ENCODE results near the gene LATS2.
"Not testable (repeated sequence)": the region's sequence is repeated elsewhere in the genome, so short reads cannot be mapped to it uniquely, and the experiment has no call there.

Gene LATS2

GRCh38 chr13:20991741-20992520 lies 69.5 kb downstream of the LATS2 start:
- DNase-seq (ENCODE audit: low read depth), result no peak

GRCh38 chr13:20990910-20991525 lies 70.4 kb downstream of the LATS2 start:
- no peak for DNase-seq (ENCODE audit: low read depth)

- DNase-seq (ENCODE audit: low read depth), result no peak
These were observed 71.6 kb downstream of the LATS2 start for GRCh38 chr13:20989656-20990321.

DNA sequence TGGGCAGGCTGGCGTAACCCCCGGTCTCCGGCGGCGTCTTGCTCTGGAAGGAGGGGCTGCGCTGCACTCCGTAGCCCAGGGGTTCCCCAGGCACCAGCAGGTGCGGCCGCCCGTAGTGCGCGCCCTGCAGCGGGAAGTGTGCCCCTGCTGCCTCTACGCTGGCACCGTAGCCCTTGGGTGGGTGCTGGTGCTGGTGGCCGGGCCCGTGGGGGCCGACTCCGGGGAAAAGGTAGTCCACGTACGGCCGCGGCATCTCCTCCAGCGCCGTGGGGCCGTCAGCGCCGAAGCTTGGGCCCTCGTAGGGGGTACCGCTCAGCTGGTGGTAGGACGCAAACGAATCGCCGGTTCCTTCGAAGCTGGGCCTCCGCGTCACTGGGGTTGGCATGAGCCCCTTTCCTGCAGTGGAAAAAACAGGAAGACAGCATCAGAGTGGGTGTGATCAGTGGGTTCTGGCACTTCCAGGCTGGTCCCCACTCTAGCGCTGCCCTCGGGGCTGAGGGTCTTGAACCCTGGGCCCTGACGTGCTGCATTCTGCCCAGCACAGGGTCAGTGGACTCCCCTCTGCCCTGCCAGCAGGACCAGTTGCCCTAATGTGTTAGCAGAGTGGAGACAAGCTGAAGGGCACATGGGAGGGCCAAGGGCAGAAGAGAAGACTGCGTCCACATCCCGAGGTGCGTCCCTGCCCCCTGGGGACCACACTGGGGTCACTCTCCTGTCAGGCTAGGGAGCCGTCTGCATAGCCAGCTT lies 72.3 kb downstream of the LATS2 start:
- DNase-seq (ENCODE audit: low read depth), result no peak

DNA sequence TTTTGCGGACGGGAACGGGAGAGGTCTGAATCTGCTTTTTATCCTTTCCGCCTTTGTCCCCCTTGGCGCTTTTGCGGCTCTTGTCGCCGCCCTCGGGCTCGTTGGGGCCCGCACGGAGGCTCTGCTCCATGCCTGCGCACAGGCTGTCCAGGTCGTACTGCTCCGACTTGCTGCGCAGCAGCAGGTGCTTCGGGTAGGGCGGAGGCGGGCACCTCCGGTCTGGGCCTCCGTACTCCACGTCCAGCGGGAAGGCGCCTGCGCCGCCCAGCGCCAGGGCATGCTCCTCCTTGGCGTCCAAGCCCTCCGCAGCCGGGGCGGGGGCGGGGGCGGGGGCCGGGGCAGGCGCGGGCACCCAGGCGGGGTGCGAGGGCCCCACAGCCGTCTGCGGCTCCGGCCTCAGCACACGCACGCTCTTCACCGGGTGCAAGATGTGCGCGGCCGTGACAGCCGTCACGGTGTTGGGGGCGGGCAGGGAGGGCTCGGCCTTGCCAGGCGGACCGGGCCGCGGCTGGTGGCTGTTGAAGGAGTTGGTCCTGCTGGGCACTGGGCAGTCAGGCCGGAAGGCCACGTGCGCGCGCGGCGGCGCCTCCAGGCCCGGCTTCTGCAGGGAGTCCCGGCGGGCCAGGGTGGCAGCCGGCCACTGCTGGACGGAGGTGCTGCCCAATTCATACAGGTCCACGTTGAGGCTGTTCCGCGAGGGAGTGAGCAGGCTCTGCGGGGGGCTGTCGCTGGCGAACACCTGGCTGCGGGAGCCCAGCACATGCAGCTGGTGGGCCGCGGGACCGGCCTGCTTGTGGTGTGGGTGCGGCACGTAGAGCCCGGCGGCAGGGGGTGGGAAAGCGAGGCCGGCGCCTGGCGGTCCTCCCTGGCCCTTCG lies 73.1 kb downstream of the LATS2 start:
- no peak for DNase-seq (ENCODE audit: low read depth)

DNA sequence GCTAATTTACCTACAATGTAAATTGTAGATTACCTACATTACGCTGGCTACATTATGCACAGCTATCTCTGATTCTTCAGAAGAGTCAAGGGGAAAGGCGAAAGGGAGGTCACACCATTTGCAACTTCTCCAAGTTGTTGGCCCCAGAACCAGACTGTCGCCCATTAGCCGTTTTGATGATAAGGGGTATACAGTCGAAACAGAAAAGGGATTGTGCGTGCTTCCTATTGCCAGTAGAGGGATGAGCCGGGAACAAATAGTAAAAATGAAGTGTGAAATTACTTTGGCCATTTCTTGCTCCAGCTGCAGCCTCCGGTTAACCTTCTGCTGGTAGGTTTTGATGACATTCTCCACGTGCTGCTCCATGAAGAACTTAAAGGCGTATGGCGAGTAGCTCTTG lies 73.8 kb downstream of the LATS2 start:
- no peak for DNase-seq (ENCODE audit: low read depth)

- DNase-seq (ENCODE audit: low read depth), result no peak
These were observed 76.5 kb downstream of the LATS2 start for GRCh38 chr13:20984879-20985278.

DNA sequence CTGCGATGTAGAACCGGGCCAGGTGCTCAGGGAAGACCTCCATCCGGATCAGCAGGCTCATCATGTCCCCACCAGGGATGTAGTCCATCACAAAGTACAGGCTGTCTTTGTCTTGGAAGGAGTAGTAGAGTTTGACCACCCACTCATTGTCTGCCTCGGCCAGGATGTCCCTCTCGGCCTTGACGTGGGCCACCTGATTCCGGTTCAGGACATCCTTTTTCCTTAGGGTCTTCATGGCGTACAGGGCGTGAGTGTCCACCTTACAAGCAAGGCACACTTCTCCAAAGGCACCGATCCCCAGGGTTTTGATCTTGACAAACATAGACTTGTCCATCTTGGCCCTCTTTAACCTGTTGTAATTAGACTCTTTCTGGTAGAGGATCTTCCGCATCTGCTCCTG lies 78.0 kb downstream of the LATS2 start:
- DNase-seq (ENCODE audit: low read depth), result no peak

DNA sequence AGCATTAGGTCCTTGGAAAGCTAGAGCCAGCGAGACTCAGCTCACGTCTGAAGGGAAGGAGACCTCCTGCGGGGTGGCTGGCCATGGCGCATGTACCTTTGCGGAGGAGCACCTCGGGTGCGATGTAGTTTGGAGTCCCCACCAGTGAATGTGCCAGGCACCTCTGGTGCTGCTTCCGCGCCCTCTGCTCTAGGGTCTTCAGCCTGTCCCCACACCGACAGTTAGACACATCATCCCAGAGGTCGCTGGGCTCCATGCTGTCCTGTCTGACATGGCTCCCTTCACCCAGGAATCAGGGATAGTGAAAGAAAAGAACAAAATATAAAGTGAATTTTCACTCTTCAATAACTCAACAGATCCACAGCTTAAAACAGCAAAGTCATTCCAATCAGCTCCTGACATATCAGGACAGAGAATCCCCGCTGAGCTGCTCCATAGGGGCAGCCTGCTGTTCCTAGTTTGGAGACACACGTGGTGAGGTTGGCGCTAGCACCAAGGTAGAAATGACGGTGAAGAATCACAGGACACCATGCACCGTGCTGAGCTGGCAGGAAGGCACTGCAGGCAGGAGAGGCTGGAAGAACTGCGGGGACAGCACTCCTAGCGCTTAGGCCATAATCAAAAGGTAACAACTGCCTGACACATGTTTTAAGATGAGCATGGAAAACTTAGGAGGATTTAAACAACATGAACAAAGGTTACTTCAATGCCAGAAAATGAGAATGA lies 79.9 kb downstream of the LATS2 start:
- DNase-seq (ENCODE audit: low read depth), result no peak

- no peak for DNase-seq (ENCODE audit: low read depth)
These were observed 80.5 kb downstream of the LATS2 start for GRCh38 chr13:20980899-20981298.

DNA sequence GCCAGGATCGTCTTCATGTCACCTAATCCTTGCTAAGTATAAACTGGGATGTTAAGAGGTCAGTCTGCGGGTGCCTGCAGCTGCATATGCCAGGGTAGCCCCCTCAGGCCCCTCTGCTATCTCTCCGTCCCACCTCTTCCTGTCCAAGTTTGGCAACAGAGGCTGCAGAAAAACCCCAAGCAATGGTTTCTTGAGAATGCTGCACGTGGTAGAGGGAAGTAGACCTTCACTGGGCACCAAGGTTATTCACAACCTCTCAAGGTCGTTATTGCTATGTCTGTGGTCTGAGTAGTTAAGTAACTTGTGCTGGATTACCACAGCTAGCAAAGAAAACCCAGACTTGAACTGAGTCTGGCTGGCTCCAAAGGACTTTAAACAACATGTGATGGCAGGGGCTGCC lies 81.0 kb downstream of the LATS2 start:
- DNase-seq (ENCODE audit: low read depth), result no peak

GRCh38 chr13:20977394-20977793 lies 84.0 kb downstream of the LATS2 start:
- no peak for DNase-seq (ENCODE audit: low read depth)

DNA sequence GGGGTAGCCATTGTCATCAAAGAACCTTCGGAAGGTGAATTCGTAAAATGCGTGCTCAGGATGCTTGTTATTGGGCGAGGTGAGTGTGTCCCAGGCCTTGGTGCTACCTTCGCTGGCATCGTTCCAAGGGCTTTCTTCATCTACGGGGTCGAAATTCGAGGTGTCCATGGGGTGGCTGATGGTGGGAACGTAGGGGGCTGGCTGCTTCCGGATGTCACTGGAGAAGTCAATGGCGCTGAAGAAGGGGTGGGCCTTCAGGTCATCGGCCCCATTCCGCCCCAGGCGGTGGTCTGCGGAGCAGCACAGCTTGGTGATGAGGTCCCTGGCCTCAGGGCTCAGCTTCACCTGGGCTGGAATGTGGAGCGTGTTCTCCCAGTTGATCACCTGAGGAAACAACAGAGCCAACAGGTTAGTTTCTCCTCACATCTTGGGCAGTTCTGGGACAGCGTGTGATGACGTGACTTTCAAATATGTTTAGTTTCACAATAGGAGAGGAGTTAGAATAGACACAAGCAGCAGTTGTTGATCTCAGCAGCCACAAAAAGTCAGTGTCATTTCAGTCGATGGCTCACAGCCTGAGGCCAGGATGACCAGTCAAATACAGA lies 86.3 kb downstream of the LATS2 start:
- DNase-seq (ENCODE audit: low read depth), result no peak

DNA sequence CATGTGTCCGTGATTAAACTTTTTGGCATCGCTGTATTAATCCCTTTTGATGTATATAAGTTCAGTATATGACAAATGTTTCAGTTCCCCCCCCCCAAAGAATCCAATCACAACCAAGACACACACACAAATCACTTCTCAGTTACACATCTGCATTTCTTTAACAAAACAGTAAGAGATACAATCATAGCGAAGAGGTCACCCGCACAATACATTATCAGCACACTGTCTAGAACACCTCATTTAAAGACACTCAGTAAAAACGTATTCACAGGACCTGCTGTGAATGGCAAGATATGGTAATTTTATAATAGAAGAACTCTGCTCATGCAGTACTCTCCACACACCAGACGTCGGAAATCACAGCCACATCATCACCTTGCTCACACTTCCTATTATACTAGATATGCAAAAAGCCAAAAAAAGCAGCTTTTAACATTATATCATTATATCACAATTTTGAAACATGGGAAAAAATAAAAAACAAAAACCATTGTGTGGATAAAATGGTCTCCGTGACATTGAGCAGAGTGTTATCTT lies 87.4 kb downstream of the LATS2 start:
- no peak for DNase-seq (ENCODE audit: low read depth)

DNA sequence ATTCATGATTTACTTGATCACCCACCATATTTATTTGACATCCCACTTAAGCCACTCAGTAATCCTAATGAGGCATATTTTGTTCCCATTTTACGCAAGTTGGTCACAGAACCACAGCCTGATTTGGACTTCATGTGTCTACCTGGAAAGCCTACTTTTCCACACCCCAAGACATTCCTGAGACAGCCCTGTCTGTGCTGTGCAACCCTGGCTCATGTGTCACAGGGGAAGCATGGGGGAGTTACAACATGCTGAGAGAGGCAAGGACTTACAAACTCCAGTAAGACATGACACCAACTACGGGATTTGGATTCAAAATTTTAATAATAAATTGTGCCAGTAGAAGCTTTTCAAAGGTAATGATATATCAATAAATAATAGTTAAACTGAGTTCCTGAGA lies 88.7 kb downstream of the LATS2 start:
- DNase-seq (ENCODE audit: low read depth), result no peak

DNA sequence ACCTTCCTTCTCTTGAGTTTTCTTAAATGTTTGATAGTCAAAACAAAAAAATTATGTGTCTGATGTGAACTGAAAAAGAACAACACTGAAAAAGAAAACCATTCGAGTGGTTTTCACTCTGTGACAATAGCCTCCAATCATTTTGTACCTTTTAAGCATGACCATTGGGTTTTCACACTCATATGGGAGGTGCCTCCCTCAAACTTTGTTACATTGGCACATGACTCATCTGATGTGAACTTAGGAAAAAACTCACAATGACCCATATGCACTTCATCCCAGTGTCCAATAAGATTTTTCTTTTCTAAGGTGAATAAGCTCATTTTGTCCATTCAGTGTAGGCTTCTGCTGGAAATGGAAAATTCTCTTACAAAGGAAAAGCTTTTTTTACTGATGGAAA lies 92.2 kb downstream of the LATS2 start:
- DNase-seq (ENCODE audit: low read depth), result no peak

- DNase-seq (ENCODE audit: low read depth), result no peak
These were observed 92.6 kb downstream of the LATS2 start for GRCh38 chr13:20968745-20969144.

GRCh38 chr13:20967340-20967739 lies 94.0 kb downstream of the LATS2 start:
- no peak for DNase-seq (ENCODE audit: low read depth)

DNA sequence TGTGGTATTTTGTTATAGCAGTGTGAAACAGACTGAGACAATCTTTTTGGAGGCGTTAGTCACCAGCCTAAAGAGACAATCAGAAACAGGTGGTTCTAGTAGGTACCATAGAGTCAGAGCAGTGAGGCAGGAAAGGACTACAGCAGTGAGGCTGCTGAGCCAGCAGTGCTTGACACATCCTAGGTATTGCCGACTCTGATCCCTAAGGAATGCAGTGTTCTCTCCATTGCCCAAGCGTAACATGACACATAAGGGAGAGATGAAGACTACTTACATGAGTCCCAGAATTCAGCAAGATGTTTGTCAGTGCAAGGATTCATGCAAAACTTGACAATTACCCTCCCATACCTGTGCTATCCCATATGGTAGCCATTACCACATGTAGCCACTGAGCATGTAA lies 96.5 kb downstream of the LATS2 start:
- DNase-seq (ENCODE audit: low read depth), result no peak

DNA sequence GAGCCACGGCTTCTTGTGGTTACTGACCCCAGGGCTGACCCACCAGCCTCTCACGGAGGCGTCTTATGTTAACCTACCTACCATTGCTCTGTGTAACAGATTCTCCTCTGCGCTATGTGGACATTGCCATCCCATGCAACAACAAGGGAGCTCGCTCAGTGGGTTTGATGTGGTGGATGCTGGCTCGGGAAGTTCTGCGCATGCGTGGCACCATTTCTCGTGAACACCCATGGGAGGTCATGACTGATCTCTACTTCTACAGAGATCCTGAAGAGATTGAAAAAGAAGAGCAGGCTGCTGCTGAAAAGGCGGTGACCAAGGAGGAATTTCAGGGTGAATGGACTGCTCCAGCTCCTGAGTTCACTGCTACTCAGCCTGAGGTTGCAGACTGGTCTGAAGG lies 99.7 kb downstream of the LATS2 start:
- DNase-seq (ENCODE audit: low read depth), result not testable (repeated sequence)
